Effector CD8-positive, alpha-beta T cell (primary cell): ENCODE measurements around the gene ANO10.
"Not testable (repeated sequence)": the region's sequence is repeated elsewhere in the genome, so short reads cannot be mapped to it uniquely, and the experiment has no call there.

Experiments used
- DNase-seq: peaks from one replicate; lab custom pipeline; 2025; lab: John Stamatoyannopoulos, UW
- total RNA-seq, 4 experiments: gene quantifications; one replicate each; lab custom pipeline; 2026; lab: John Stamatoyannopoulos, UW

The ANO10 gene, protein sequence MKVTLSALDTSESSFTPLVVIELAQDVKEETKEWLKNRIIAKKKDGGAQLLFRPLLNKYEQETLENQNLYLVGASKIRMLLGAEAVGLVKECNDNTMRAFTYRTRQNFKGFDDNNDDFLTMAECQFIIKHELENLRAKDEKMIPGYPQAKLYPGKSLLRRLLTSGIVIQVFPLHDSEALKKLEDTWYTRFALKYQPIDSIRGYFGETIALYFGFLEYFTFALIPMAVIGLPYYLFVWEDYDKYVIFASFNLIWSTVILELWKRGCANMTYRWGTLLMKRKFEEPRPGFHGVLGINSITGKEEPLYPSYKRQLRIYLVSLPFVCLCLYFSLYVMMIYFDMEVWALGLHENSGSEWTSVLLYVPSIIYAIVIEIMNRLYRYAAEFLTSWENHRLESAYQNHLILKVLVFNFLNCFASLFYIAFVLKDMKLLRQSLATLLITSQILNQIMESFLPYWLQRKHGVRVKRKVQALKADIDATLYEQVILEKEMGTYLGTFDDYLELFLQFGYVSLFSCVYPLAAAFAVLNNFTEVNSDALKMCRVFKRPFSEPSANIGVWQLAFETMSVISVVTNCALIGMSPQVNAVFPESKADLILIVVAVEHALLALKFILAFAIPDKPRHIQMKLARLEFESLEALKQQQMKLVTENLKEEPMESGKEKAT
- total RNA-seq = 7.5 to 15.8 (median 10.9) reads per million in 4 experiments

DNA sequence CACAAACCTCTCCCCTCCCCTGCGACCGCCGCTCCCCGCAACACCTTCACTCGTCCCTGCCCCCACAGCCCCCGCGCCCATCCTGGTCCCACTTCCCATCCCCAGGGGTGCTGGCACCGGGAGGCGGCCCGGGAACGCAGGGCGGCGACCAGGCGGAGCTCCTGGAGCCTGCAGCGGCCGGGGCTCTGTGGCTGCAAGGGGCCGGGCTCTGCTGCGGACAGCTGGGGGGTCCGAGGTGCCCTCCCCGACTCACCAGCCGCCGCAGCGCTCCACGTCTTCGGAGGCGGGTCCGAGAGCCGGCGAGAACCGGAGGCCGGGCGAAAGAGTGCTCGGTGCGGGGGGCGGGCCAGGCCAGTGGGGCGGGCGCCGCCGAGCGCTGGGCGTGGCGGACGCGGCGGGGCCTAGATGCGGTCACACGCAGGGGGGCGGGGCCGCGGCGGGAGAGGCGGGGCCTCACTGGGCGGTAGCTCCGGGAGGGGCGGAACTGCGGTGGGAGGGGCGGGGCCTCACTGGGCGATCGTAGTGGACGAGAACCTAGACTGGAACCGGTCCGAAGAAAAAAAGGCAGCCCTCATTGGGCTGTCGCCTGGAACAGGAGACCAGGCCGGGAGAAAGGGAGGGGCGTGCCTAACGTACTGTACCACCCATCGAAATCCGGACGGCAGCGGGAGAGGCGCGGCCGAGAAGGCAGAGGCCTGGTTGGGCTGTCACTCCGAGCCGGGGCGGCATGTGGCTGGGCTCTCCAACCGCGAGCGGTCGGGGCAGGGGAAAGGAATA is at the start of gene ANO10:
TSS of gene ANO10 (minus strand) at position 356 of the 777 bp plus-strand sequence. CDS start 16,159 bp downstream, outside the sequence.
- peak; percentile 90 for DNase-seq

DNA sequence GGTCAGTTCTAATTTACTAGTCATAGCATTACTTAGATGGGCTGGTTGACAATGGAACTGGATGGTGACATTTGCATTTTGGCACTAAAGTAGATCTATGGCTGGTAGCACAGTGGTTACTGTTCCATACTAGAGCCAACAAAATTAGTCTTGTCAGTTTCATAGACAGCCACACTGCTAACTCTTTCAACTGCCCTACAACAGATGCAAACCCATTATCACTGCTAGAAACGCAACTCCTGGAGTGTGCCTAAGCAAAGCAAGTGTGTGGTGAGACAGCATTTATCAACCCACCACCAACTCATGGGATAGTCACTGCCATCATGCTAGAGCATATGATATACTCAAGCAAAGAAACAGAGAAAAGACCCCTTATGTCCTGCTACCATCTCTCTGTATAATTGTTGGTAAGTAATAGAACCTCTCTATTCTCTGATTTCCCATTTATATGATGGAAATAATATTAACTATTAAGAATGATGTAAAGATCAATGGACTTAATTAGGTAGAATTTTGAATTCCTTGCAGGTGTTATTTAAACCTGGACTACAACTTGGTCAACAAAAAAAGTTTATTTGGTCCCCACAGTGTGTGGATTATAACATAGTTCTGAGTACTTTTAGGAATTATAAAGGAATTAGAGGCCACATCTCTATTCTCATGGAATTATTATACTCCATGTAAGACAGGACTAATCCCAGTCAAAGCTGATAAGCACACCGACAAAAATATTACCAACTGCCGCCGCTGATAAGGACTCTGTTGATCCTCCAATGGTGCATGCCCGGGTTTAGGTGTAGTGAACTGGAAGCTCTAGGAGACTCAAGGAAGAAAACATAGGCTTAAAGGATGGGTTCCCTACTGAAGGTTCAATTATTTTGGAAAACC is 49.1 kb upstream of the ANO10 start:
- DNase-seq = no peak

DNA sequence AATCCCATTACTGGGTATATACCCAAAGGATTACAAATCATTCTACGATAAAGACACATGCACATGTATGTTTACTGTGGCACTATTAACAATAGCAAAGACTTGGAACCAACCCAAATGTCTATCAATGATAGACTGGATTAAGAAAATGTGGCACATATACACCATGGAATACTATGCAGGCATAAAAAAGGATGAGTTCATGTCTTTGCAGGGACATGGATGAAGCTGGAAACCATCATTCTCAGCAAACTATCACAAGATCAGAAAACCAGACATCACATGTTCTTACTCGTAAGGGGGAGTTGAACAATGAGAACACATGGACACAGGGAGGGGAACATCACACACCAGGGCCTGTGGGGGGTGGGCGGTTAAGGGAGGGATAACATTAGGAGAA is 43.2 kb upstream of the ANO10 start:
- not testable (repeated sequence) for DNase-seq

DNA sequence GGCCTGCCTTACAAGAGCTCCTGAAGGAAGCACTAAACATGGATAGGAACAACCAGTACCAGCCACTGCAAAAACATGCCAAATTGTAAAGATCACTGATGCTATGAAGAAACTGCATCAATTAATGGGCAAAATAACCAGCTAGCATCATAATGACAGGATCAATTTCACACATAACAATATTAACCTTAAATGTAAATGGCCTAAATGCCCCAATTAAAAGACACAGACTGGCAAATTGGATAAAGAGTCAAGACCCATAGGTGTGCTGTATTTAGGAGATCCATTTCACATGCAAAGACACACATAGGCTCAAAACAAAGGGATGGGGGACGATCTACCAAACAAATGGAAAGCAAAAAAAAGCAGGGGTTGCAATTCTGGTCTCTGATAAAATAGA is 39.6 kb upstream of the ANO10 start:
- not testable (repeated sequence) for DNase-seq

DNA sequence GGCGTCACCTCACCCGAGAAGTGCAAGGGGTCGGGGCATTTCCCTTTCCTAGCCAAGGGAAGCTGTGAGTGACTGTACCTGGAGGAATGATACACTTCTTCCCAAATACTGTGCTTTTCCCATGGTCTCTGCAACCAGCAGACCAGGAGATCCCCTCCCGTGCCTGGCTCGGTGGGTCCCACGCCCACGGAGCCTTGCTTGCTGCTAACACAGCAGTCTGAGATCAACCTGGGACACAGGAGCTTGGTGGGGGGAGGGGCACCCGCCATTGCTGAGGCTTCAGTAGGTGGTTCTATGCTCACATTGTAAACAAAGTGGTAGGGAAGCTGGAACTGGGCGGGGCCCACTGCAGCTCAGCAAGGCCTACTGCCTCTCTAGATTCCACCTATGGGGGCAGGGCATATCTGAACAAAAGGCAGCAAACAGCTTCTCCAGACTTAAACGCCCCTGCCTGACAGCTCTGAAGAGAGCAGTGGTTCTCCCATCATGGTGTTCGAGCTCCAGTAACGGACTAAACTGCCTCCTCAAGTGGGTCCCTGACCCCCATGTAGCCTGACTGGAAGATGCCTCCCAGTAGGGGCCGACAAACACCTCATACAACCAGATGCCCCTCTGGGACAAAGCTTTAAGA is 37.6 kb upstream of the ANO10 start:
- DNase-seq = no peak

DNA sequence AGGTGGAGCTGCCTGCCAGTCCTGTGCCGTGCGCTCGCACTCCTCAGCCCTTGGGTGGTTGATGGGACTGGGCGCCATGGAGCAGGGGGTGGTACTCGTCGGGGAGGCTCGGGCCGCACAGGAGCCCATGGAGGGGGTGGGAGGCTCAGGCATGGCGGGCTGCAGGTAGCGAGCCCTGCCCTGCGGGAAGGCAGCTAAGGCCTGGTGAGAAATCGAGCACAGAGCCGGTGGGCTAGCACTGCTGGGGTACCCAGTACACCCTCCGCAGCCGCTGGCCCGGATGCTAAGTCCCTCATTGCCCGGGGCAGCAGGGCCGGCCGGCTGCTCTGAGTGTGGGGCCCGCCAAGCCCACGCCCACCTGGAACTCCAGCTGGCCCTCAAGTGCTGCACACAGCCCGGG is 34.6 kb upstream of the ANO10 start:
- not testable (repeated sequence) for DNase-seq

DNA sequence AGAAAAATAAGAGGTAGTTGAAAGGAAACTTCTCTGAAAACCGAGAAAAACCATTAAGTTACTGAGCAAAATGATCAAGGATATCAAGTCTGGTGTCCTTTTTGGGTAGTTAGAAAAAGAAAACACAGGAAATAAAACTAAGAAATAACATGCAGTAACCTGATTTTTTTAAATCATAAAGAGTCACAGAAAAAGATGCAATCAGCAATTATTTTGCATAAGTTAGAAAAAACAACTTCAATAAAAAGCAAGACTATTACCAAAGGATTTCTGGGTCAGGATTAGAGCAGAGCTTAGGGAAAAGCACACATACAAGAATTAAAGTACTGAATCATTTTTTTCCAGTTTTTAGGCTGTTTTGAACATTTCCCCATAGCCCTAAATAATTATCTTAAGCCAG is 28.5 kb upstream of the ANO10 start:
- no peak for DNase-seq

DNA sequence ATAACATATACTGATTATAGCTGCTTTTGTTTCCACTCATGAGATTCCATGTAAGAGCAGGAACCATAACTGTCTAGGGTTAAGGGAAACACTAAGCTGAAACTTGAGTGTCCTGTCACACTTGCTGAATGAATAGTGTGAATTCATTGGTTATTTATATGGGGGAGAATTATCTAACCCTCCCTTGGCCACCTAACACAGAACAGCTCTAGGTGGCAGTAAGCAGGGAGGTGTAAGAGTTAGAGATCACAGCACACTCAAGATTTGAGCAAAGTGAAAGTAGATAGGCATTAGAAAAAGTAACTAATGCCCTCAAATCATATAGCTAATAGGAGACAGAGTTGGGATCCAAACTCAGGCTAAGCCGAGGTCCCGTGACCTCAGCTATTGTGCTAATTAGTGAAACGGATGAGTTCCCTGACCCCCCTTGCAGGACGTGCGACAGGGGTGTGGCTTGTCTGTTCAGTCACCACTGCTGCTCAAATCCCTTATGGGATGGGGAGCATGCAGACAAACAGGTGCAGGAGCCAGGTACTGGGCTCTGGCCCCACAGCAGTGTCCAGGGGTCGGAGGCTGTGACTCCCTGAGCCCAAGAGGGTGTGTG is 27.7 kb upstream of the ANO10 start:
- no peak for DNase-seq

DNA sequence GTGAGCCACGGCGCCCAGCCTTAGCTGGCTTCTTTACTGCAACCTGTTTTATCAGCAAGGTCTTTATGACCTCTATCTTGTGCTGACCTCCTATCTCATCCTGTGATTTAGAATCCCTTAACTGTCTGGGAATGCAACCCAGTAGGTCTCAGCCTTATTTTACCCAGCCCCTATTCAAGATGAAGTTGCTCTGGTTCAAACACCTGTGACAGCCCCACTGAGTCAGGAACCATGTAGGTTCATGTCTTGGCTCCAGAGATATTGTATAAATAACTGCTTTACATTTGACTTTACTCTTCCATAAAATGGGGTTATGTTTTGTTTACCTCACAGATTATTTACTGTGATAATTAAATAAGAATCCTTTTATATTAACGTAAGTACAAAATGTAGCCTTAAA is 27.1 kb upstream of the ANO10 start:
- DNase-seq = no peak

DNA sequence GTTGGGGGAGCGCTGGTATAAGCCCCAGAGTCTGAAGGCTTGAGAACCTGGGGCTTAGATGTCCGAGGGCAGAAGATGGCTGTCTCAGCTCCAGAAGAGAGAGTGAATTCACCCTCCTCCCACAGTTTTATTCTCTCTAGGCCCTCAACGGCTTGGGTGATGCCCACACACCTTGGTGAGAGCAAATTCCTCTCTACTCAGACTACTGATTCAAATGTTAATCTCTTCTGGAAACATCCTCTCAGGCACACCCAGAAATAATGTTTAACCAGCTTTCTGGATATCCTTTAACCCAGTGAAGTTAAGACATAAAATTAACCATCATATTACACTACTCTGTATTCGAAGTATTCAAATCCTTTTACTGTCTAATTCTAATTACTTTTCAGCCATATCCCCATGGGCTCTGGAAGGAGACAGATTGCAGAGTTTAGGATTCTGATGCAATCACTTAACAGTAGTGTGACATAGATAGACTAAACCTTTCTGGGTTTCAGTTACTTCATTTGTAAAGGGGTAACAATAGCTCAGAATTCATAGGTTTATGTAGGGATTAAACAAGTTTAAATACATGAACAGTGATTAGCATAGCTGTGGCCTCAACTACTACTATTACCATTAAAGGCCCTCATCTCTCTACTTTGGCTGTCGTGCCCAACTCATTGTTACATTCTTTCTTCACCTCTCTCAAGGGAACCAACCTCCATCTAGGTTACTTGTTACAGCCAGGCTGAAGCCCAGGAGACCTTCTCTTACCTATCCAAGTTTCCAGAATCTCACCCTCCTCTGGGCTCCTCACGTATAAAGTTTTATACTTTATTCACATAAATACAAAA is 25.7 kb upstream of the ANO10 start:
- no peak for DNase-seq

DNA sequence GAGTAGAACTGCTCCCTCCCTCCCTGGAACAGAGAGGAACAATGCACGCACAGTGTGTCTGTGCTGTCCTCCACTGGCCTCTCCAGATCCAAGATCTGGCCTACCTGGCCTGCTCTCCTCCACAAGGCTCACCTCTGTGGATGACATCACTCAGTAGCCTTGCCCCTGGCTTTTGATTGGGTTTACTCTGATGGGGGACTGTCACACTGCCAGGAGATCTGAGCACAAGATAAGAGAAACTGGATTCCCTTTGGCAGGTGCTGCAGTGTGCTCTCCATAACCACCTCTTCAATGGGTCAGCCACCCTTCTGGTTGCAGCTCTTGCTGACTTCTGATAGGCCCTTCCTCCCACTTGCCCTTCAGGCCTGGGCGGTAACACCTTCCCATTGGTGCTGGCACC is 22.6 kb upstream of the ANO10 start:
- no peak for DNase-seq

DNA sequence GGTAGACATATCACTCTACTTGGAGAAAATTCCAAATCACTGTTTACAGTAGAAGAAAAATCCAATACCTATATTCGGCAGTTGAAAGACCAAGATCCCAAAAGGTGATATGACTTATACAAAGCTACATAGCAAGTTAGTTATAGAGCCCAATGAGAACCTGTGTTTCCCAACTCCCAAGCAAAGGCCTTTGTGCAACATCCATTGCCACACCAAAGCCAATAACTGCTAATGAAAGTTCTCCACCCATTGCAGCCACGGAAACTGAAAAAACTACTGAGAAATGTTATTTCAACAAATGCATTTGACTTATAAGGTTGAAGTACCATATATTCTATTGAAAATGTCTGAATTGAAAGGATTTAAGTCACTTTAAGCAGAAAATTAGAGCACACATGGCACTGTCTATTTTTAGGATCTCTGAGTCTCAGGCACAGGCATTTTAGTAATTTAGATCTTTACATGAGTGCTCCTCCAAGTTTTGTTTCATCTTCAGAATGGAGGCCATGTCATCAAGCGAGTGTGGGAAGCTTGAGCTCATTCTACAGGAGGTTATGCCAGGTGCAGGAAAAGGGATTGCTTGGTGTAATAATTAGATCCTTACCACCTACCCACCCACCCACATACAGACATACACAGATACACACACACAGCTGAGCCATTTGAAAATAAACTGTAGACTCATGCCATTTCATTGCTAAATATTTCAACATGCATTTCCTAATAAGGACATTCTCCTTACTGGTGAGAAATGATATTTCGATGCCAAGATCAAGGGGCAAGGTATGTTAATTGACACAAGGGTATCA is 19.7 kb upstream of the ANO10 start:
- no peak for DNase-seq

DNA sequence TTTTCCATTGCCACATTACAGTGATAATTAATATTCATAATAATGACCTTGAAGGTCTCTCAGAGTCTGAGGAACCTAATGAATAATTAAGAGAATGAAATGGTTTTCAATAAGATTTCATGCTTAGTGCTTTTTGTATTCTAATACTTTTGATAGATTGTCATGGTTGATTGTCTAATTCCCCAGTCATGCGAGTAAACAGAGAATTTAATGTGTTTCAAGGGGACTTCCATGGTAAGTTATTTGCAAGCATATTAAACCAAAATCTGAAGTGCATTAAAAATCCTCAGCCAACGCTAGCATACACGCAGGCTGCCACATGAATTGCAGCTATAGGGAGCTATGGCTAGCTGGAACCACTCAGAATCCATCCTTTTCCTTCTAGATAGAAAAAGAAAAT is 18.9 kb upstream of the ANO10 start:
- DNase-seq = no peak

DNA sequence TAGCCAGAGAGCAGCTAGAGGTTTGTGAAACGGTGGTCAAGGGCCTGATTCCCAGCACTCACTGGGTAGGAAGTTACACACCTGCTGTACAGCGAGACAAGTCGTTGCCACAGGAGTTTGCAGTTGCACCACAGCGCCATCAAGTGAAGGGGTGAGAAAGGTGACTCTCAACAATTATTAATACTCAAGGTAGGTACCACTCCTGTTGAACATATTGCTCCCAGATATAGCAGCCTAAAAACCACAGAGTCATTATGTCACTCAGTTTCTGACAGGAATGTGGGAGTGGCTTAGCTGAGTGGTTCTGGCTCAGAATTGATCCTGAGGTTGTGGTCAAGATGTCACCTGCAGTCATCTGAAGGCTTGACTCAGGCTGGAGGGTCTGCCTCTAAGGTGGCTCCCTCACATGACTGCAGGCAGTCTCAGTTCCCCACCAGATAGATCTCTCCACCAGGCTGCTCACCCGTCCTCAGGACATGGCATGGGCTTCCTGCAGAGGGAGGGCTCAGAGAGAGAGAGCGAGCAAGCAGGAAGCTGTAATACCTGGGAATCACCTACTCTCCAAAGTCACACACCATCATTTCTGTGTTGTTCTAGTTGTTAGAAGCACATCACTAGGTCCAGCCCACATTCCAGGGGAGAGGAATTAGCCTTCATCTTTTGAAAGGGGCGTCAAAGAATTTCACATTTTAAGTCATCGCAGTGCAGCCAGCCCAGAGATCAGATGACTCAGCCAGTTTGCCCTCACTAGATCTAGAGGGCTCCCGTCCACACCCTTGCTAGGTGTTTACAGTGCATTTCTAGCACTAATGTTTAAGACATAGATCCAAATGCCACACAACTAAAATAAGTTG is 17.0 kb upstream of the ANO10 start:
- DNase-seq = no peak

DNA sequence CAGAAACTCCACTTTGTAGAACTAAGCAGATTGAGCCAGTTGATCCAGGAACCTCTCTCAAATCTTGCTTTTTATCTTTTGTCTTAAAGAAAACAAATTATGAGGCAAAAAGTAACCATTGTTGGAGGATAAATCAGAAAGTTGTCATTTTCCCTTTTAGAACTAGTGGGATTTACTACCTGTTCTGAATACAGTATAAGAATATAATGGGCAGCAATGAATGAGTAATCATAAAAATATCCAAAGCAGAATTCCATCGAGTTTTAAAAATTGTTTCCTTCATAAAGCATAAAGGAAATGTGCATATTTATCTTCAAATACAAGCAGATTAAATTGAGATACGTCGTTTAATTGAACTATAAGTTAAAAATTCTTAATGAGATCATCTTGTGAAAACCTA is 15.9 kb upstream of the ANO10 start:
- DNase-seq = no peak

DNA sequence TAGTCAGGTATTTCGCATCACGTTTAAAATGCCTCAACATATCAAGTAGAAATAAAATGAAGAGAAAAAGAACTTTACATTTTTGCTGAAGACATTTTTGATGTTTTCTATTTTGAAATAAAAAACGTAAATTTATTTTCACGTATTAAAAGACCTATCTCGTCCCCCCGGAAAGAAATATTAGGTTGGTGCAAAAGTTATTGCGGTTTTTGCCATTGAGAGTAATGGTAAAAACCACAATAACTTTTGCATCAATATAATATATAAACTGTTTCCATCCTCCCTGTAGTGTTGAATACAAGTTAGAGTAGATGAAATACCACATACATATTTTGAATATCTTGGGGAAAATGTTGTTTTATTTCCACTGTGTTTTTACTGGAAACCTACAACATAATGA is 11.2 kb upstream of the ANO10 start:
- no peak for DNase-seq

DNA sequence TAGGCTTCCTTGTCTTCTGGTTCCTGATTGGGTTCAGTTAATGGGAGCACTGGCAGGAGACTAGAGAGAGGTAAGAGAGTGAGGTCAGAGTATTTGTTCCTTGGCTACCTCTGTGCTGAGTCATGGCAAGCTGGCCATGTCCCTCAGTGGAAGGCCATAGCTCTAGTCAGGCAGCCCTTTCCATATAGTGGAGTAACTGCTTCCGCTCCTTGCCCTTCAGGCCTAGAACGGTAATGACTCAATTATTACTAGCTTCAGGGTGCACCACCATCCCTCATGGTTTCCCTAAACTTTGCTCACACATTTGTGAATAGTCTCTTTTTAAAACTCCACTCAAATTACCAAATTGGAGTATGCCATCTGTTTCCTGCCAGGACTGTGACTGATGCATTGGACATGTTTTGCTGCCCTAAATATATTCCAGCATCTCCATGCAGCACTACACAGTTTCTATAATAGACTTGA is 10.5 kb upstream of the ANO10 start:
- no peak for DNase-seq

DNA sequence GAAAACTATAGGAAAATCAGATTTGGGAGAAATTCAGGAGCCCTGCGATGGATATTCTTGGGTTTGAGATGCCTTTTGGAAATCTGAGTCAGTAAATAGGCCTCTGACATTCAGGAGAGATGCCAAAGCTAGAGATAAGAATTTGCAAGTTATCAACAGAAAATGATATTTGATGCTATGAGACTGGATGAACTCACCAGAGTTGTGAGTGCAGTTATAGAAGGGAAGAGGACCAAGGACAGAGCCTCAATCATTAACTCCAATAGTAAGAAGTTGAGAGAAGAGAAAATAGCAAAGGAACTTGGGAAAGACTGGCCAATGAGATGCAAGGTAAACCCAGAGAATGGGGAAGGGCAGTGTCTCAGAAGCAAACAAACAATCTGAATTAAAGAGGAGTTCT is 7.9 kb upstream of the ANO10 start:
- DNase-seq = no peak
